HFF-Myc (cell line): ENCODE measurements around the gene EXOC4.

Experiments
- DNase-seq: peaks from one replicate; pipeline ENCODE4 v3.0.0-alpha.2; 2011; ENCODE audit warnings: low read depth; ENCODE audit errors: extremely low read depth
- H3K4me3 ChIP-seq: replicated peaks from 2 replicates; pipeline ENCODE4 v1.5.1; 2011; ENCODE audit warnings: low read depth, mild to moderate bottlenecking, control low read depth, low read length
- TF ChIP-seq, protein P1 (sequence below): IDR thresholded peaks from 2 replicates; pipeline ENCODE4 v1.5.1; 2012; ENCODE audit warnings: mild to moderate bottlenecking, low read depth, low read length, control low read depth; ENCODE audit errors: missing control alignments

EXOC4 gene

DNA sequence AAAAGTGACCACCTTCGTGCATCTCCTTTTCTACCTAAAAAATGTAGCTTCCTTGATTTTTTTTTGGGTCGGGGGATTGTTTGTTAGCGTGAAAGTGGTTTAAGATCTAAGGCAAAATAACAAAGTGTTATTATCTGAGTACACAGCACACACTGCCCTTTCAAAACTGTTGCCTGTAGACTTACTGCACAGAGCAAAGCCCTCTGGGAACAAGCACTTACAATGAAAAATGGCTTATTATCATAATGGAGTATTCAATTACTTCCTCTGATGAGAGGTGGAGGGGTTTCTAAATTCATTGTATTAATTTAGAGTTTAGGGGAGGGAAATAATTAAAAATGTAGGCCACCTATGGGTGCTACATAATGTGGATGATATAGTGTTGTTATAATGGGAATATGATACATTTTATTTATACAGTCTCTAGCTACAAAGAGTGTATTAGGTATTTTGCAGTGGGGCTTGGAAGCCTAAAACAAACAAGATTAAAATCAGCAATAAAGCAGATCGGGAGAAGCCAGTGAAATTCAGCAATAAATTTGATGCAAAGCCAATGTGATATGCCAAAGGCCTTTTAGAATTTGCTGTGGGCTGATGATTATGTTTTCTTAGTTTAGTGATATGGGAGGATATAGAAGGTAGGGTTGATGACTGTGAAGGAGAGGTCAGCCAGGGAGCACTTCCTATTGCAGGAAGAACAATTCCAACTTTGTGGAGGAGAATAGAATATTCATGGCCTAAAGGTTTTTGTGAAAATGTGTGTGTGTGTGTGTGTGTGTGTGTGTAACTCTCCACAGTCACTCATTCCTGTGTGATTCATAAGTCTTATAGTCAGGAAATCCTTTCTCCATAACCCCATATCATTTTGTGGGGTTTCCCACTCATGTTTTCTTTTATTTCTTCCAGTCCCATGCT, 17.7 kb upstream of the EXOC4 start:
- H3K4me3 ChIP-seq: no peak overlapping the region
- no peak for DNase-seq
- TF ChIP-seq, protein P1, sequence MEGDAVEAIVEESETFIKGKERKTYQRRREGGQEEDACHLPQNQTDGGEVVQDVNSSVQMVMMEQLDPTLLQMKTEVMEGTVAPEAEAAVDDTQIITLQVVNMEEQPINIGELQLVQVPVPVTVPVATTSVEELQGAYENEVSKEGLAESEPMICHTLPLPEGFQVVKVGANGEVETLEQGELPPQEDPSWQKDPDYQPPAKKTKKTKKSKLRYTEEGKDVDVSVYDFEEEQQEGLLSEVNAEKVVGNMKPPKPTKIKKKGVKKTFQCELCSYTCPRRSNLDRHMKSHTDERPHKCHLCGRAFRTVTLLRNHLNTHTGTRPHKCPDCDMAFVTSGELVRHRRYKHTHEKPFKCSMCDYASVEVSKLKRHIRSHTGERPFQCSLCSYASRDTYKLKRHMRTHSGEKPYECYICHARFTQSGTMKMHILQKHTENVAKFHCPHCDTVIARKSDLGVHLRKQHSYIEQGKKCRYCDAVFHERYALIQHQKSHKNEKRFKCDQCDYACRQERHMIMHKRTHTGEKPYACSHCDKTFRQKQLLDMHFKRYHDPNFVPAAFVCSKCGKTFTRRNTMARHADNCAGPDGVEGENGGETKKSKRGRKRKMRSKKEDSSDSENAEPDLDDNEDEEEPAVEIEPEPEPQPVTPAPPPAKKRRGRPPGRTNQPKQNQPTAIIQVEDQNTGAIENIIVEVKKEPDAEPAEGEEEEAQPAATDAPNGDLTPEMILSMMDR: no peak

DNA sequence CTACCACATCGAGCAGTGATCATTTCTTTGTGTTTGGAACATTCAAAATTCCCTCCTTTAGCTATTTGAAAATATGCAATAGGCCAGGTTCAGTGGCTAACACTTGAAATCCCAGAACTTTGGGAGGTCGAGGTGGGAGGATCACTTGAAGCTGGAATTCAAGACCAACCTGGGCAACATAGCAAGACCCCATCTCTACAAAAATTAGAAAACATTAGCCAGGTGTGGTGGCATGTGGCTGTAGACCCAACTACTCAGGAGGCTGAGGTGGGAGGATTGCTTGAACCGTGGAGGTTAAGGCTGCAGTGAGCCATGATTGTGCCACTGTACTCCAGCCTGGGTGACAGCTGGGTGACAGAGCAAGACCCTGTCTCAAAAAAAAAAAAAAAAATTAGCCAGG, 15.3 kb upstream of the EXOC4 start:
- no peak for DNase-seq
- TF ChIP-seq, protein P1: no peak
- no peak overlapping the region for H3K4me3 ChIP-seq

DNA sequence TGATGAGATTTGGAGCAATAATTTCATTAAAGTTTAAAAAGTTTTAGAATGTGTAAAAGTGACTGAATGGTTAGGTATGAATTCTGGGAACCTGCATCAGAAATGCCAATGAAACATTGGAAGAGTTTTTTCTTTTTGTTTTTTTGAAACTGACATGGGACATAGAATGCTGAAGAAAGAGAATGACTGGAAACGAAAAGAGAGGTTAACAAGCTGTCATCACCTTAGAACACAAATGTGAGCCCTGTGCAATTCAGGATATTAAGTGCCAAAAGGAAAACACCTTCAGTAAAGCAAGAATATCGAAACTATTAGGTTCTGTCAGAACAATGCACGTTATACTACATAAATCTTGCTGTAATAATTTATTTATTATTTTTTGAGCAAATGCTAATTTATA, 12.6 kb upstream of the EXOC4 start:
- TF ChIP-seq, protein P1: no peak
- no peak overlapping the region for H3K4me3 ChIP-seq
- no peak for DNase-seq

DNA sequence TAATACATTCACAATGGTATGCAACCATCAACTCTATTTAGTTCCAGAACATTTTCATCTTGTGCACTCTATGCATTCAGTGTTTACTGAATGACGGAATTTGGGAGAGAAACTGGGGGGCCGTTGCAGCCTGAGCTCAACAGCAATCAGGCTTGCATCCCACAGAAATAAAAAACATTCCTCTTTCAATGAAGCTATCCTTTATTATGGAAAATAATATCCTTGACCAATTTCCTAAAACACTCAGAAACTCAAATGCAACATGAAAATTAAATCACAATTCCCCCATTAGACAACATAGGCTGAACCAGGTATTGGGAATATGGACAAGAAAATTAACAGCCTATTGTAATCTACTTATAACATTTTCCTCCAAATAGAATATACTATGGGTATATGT, 6.3 kb upstream of the EXOC4 start:
- H3K4me3 ChIP-seq: no peak overlapping the region
- no peak for DNase-seq
- TF ChIP-seq, protein P1: no peak

DNA sequence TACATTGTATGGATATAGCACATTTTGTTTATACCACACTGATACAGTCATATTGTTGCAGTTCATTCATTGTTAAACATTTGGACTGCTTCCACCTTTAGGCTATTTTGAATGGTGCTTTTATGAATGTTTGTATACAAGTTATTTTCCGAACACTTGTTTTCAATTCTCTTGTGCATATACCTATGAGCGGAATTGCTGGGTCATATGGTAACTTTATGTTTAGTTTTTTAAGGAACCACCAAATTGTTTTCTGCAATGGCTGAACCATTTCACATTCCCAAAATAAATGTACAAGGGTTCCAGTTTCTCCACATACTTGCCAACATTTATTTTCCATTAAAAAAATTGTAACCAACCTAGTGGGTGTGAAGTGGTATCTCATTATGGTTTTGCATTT, 4.0 kb upstream of the EXOC4 start:
- no peak overlapping the region for H3K4me3 ChIP-seq
- DNase-seq: no peak

DNA sequence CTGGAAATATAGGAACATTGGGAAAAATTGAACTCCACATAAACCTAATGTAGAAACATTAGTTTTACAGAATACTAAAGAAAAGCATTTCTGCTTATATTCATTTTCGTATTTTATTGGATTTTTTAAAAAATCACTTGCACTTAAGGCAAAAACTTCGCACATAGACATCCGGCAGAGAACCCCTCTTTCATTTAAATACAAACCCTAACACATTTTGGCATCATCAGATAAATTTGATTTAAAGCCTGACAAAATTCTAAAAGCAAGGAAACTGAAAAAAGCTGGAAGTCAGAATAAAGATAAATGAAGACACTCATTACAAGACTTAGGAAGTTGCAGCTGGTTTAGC, 396 bp upstream of the EXOC4 start:
- DNase-seq: no peak
- peak overlapping the region; percentile 87 for H3K4me3 ChIP-seq
- TF ChIP-seq, protein P1: no peak

More for the DNA sequence above, 4.0 kb upstream of the EXOC4 start:
- TF ChIP-seq, protein P1: no peak
